SK-N-SH treated with all-trans-retinoic acid at 6 μM for 48 hours (cell line): ENCODE data around the gene TSPAN10.

Experiments used
- OSR1 ChIP-seq: fragments of 250-450 bp; sonication (Bioruptor Pico); IDR thresholded peaks from 2 replicates; pipeline ENCODE4 v1.8.0; 2022; ENCODE audit warnings: moderate library complexity, mild to moderate bottlenecking, inconsistent platforms
- TCF4 ChIP-seq: fragments of 250-450 bp; sonication (Bioruptor Pico); IDR thresholded peaks from 2 replicates; pipeline ENCODE4 v1.8.0; 2021; ENCODE audit warnings: mild to moderate bottlenecking, moderate library complexity, borderline replicate concordance
- ZC3H10 ChIP-seq: fragments of 250-450 bp; sonication (Bioruptor Pico); IDR thresholded peaks from 2 replicates; pipeline ENCODE4 v1.5.1; 2021; ENCODE audit warnings: mild to moderate bottlenecking, moderate library complexity
- ZNF565 ChIP-seq: fragments of 450-650 bp; formaldehyde crosslinking; conservative IDR thresholded peaks from 2 replicates; pipeline ENCODE4 v1.5.0; 2020; ENCODE audit warnings: low read depth, mild to moderate bottlenecking, moderate library complexity

- no peak for TF ChIP-seq ZNF565 (CRISPR knock-in tag)
- TF ChIP-seq ZC3H10 (CRISPR knock-in tag), result no peak
- no peak for TF ChIP-seq TCF4
- TF ChIP-seq OSR1 (CRISPR knock-in tag), result no peak
Observed at GRCh38 chr17:81635431-81635830, 1.6 kb upstream of the TSPAN10 start.
